ENCODE measurements around the gene YTHDF2.

DNA sequence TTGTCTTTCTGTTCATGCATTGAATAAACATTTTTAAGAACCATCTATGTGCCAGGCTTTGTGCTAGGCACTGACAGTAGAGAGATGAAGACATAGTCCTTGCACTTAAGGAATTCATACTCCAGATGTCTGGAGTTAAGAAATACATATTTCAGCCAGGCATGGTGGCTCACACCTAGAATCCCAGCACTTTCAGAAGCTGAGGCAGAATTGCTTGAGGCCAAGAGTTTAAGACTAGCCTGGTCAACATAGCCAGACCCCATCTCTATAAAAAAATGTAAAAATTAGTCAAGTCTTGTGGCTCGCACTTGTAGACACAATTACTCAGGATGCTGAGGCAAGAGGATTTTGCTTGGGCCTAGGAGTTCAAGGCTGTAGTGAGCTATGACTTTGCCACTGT lies 18.6 kb upstream of the YTHDF2 start:
- TF ChIP-seq, protein P1, sequence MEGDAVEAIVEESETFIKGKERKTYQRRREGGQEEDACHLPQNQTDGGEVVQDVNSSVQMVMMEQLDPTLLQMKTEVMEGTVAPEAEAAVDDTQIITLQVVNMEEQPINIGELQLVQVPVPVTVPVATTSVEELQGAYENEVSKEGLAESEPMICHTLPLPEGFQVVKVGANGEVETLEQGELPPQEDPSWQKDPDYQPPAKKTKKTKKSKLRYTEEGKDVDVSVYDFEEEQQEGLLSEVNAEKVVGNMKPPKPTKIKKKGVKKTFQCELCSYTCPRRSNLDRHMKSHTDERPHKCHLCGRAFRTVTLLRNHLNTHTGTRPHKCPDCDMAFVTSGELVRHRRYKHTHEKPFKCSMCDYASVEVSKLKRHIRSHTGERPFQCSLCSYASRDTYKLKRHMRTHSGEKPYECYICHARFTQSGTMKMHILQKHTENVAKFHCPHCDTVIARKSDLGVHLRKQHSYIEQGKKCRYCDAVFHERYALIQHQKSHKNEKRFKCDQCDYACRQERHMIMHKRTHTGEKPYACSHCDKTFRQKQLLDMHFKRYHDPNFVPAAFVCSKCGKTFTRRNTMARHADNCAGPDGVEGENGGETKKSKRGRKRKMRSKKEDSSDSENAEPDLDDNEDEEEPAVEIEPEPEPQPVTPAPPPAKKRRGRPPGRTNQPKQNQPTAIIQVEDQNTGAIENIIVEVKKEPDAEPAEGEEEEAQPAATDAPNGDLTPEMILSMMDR (IDR thresholded peaks at IDR 0.05; ENCODE audit: insufficient read depth, low read length, poor library complexity, severe bottlenecking): no peak
- no peak for TF ChIP-seq EZH2phosphoT487 (conservative IDR thresholded peaks at IDR 0.05; ENCODE audit: low read length)

Data from SU-DHL-6 (cell line).